SK-N-MC (cell line): ENCODE data around the gene AGPAT3.

Experiments
- EZH2 ChIP-seq: fragments of 200-600 bp; sonication (generic); IDR thresholded peaks from one replicate; pipeline ENCODE4 v1.6.1; 2017; ENCODE audit warnings: antibody characterized with exemption
- FOXP2 ChIP-seq: optimal IDR thresholded peaks from 2 replicates; pipeline ENCODE3; 2011; ENCODE audit warnings: mild to moderate bottlenecking, moderate library complexity; ENCODE audit not compliant: insufficient read depth; ENCODE audit errors: extremely low read length, control extremely low read depth
- POLR2AphosphoS5 ChIP-seq: IDR thresholded peaks from 2 replicates; pipeline ENCODE4 v1.6.1; 2012; ENCODE audit warnings: mild to moderate bottlenecking, low read depth, low read length, borderline replicate concordance

DNA sequence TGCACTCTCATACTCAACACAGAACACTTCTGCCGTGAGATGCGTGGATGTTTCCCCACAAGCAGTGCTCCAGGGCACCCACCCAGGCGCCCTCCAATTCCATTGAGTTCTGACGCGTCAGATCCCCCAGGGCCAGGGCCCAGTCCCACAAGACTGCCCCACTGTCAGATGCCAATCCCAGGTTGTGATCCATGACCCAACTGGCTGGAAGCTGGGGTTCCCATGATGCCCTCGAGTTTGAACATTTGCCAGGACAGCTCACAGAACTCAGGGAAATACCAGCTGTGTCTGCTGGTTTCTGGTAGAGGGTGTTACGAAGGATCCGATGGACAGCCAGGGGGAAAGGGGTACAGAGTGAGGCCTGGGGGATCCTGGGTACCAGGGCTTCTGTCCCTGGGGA is 58.4 kb downstream of the AGPAT3 start:
- no peak for TF ChIP-seq EZH2
- TF ChIP-seq POLR2AphosphoS5 = no peak
- TF ChIP-seq FOXP2 = no peak
